Endothelial cell (in vitro differentiated cells): ENCODE results near the gene FAM111A. TPM values are rescaled to one million over a fixed set of nuclear protein-coding genes. Genes with fewer than 3 reads are reported as not detected.

ENCODE experiments used
- DNase-seq: peaks from one replicate; pipeline ENCODE4 v3.0.0; 2021; ENCODE audit warnings: low spot score
- H3K27ac Mint-ChIP-seq: one replicate; pipeline ENCODE4 v1.8.0; 2021; ENCODE audit warnings: mixed read lengths, inconsistent platforms; ENCODE audit not compliant: unreplicated experiment
- H3K27me3 Mint-ChIP-seq: one replicate; pipeline ENCODE4 v1.8.0; 2021; ENCODE audit warnings: mild to moderate bottlenecking, moderate library complexity, mixed read lengths, inconsistent platforms; ENCODE audit not compliant: unreplicated experiment
- H3K36me3 Mint-ChIP-seq: one replicate; pipeline ENCODE4 v1.8.0; 2021; ENCODE audit warnings: mild to moderate bottlenecking, low read depth, mixed read lengths, inconsistent platforms; ENCODE audit not compliant: unreplicated experiment
- H3K4me1 Mint-ChIP-seq: one replicate; pipeline ENCODE4 v1.8.0; 2021; ENCODE audit warnings: mild to moderate bottlenecking, mixed read lengths, inconsistent platforms; ENCODE audit not compliant: unreplicated experiment
- H3K4me3 Mint-ChIP-seq: one replicate; pipeline ENCODE4 v1.8.0; 2021; ENCODE audit warnings: mild to moderate bottlenecking, mixed read lengths, inconsistent platforms; ENCODE audit not compliant: unreplicated experiment
- H3K9me3 Mint-ChIP-seq: one replicate; pipeline ENCODE4 v1.8.0; 2021; ENCODE audit warnings: mixed read lengths, inconsistent platforms; ENCODE audit not compliant: unreplicated experiment
- total RNA-seq: library from RNA; stranded (reverse); fragmentation: NEBNext Ultra II Directional; extraction: Animal tissue kit (Norgen Biotek cat#: 25700); gene quantifications from one replicate; pipeline ENCODE4 v1.2.1, GENCODE V29; 2021; ENCODE audit not compliant: unreplicated experiment
- TF ChIP-seq, protein P1 (sequence below): fragments of 200-600 bp; sonication (generic); IDR thresholded peaks from one replicate; pipeline ENCODE4 v1.5.0; 2021; ENCODE audit warnings: antibody characterized with exemption; ENCODE audit not compliant: unreplicated experiment

FAM111A gene
- total RNA-seq, 1 donor from 2014 or later, result 30.8 TPM

DNA sequence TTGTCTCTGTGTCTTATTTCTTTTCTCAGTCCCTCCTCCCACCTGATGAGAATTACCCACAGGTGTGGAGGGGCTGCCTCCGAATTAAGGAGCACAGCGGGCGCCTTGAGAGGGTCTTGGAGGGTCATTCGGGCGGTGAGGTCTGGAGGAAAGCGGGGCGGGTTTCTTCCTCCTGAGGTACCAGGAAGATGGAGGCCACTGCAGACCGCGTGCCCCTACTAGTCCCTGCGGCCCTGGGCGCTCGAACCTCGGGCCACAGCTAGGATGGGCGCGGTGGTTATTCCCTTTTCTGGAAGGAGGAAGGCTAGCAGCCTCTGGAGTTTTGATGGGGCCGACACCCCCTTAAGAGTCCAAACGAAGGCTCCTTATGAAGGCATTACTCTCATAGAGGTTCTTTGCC, 5.5 kb upstream of the FAM111A start:
- TF ChIP-seq, protein P1, sequence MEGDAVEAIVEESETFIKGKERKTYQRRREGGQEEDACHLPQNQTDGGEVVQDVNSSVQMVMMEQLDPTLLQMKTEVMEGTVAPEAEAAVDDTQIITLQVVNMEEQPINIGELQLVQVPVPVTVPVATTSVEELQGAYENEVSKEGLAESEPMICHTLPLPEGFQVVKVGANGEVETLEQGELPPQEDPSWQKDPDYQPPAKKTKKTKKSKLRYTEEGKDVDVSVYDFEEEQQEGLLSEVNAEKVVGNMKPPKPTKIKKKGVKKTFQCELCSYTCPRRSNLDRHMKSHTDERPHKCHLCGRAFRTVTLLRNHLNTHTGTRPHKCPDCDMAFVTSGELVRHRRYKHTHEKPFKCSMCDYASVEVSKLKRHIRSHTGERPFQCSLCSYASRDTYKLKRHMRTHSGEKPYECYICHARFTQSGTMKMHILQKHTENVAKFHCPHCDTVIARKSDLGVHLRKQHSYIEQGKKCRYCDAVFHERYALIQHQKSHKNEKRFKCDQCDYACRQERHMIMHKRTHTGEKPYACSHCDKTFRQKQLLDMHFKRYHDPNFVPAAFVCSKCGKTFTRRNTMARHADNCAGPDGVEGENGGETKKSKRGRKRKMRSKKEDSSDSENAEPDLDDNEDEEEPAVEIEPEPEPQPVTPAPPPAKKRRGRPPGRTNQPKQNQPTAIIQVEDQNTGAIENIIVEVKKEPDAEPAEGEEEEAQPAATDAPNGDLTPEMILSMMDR, result no peak
- H3K36me3 Mint-ChIP-seq, result peaks cover 14% of the 10 kb centered on the region
- peaks cover 4% of the 10 kb centered on the region for H3K4me1 Mint-ChIP-seq
- H3K4me3 Mint-ChIP-seq, result no peak overlapping the region
- H3K27ac Mint-ChIP-seq, result no peak overlapping the region
- H3K9me3 Mint-ChIP-seq, result no peaks in the 10 kb centered on the region
- no peak for DNase-seq
- peaks cover 3% of the 10 kb centered on the region for H3K27me3 Mint-ChIP-seq

- Mint-ChIP-seq H3K9me3 (no peaks in the 10 kb centered on the region), H3K4me1 (peaks cover 15% of the 10 kb centered on the region), H3K27me3 (peaks cover 3% of the 10 kb centered on the region), H3K36me3 (peaks cover 6% of the 10 kb centered on the region), H3K4me3 (no peak overlapping the region), H3K27ac (no peak overlapping the region)
- no peak for DNase-seq
- TF ChIP-seq, protein P1, result no peak
Observed at GRCh38 chr11:59138643-59139042, 4.0 kb upstream of the FAM111A start.

- TF ChIP-seq, protein P1, result no peak
- H3K4me1 Mint-ChIP-seq, result peaks cover 22% of the 10 kb centered on the region
- H3K9me3 Mint-ChIP-seq, result no peaks in the 10 kb centered on the region
- peaks cover 3% of the 10 kb centered on the region for H3K27me3 Mint-ChIP-seq
- H3K27ac Mint-ChIP-seq, result no peak overlapping the region
- H3K36me3 Mint-ChIP-seq, result peaks cover 5% of the 10 kb centered on the region
- H3K4me3 Mint-ChIP-seq, result no peak overlapping the region
- no peak for DNase-seq
Observed at GRCh38 chr11:59141191-59141590, 1.5 kb upstream of the FAM111A start.

DNA sequence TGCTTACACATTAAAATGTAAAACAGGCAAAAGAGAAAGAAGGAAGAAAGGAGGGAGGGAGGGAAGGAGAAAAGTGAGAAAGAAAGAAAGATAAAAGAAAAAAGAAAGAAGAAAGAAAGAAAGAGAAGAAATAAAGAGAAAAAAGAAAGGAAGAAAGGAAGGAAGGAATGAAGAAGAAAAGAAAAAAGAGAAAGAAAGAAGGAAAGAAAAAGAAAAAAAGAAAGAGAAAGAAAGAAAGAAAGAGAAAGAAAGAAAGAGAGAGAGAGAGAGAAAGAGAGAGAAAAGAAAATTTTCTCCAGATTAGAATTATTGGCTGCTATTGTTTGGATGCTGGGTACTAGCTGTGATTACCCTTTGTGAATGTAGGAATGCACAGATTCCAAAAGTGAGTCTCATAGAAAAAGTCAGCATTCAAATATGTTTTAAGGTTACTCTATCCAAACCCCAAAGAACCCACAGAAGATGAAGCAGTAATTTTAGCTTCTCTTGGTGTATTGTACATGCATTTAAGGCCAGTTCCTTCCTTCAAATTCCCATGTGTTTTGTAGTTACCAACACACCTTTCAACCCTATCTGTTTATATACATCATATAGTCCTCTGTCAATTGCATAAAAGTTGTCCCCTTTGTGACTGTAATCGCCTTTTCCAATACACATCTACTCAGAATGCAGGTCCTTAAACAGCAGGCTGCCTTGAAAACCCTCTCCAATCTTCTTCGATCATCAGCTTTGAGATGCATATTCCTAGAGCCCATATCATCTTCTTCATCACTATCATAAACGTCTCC, 789 bp upstream of the FAM111A start:
- H3K9me3 Mint-ChIP-seq, result no peaks in the 10 kb centered on the region
- peak overlapping the region; percentile 88 for H3K27ac Mint-ChIP-seq
- peak overlapping the region; percentile 94 for H3K4me3 Mint-ChIP-seq
- peaks cover 3% of the 10 kb centered on the region for H3K27me3 Mint-ChIP-seq
- H3K36me3 Mint-ChIP-seq, result peaks cover 5% of the 10 kb centered on the region
- TF ChIP-seq, protein P1, result no peak
- DNase-seq, result no peak
- peaks cover 22% of the 10 kb centered on the region for H3K4me1 Mint-ChIP-seq

- peaks cover 22% of the 10 kb centered on the region for H3K4me1 Mint-ChIP-seq
- peaks cover 5% of the 10 kb centered on the region for H3K36me3 Mint-ChIP-seq
- TF ChIP-seq, protein P1, result no peak
- peak overlapping the region; percentile 94 for H3K4me3 Mint-ChIP-seq
- H3K27ac Mint-ChIP-seq, result no peak overlapping the region
- H3K27me3 Mint-ChIP-seq, result peaks cover 3% of the 10 kb centered on the region
- DNase-seq, result no peak
- no peaks in the 10 kb centered on the region for H3K9me3 Mint-ChIP-seq
Observed at GRCh38 chr11:59144096-59144495, 1.4 kb downstream of the FAM111A start.
